H1 (cell line): ENCODE results near the gene SLC19A1. TPM values are rescaled to one million over a fixed set of nuclear protein-coding genes. Genes with fewer than 3 reads are reported as not detected.

Source experiments
- CTCF ChIA-PET: fragments of 300-600 bp; sonication (Branson Sonifier 250); formaldehyde crosslinking; loops from one replicate; lab custom pipeline; 2021; ENCODE audit not compliant: partially characterized antibody; lab: Charles Lee
- POLR2A ChIA-PET: fragments of 300-600 bp; sonication (Branson Sonifier 250); formaldehyde crosslinking; loops from one replicate; lab custom pipeline; 2021; ENCODE audit warnings: inconsistent platforms; ENCODE audit not compliant: partially characterized antibody; lab: Charles Lee
- DNase-seq, 2 experiments: peaks; one replicate each; pipeline versions ENCODE4 v3.0.0 to v3.0.0-alpha.2; 2010 to 2022; ENCODE audit warnings: low spot score in 2 of 2, low read depth in 1 of 2, mixed read lengths in 1 of 2
- FAIRE-seq: peaks from 2 replicates; lab custom pipeline; 2011; peaks lifted over from hg19 to GRCh38; lab: Jason Lieb, UNC
- H2AFZ ChIP-seq: 2 replicates; pipeline ENCODE4 v1.8.1; 2012; ENCODE audit warnings: low read length, inconsistent platforms
- H2AK5ac ChIP-seq: 2 replicates; pipeline ENCODE4 v1.6.1; 2013; ENCODE audit warnings: low read depth, low read length
- H2BK120ac ChIP-seq: replicated peaks from 2 replicates; pipeline ENCODE3; 2013; ENCODE audit warnings: low read depth, low read length, inconsistent platforms
- H2BK12ac ChIP-seq: 2 replicates; pipeline ENCODE4 v1.6.1; 2013; ENCODE audit warnings: low read depth, low read length
- H2BK15ac ChIP-seq: 2 replicates; pipeline ENCODE4 v1.6.1; 2013; ENCODE audit warnings: low read length
- H2BK20ac ChIP-seq: 2 replicates; pipeline ENCODE4 v1.6.1; 2013; ENCODE audit warnings: low read length
- H2BK5ac ChIP-seq: 2 replicates; pipeline ENCODE4 v1.6.1; 2013; ENCODE audit warnings: low read depth, low read length
- H3K14ac ChIP-seq: 2 replicates; pipeline ENCODE4 v1.6.1; 2013; ENCODE audit warnings: inconsistent platforms; ENCODE audit not compliant: insufficient read length
- H3K18ac ChIP-seq: 2 replicates; pipeline ENCODE4 v1.6.1; 2013; ENCODE audit warnings: low read length; ENCODE audit errors: extremely low read depth
- H3K23ac ChIP-seq: 2 replicates; pipeline ENCODE4 v1.6.1; 2013; ENCODE audit warnings: inconsistent platforms; ENCODE audit not compliant: insufficient read length
- H3K23me2 ChIP-seq: 2 replicates; pipeline ENCODE4 v1.6.1; 2013; ENCODE audit warnings: low read depth, low read length
- H3K27ac ChIP-seq: 2 replicates; pipeline ENCODE4 v1.6.1; 2011; ENCODE audit warnings: low read depth, low read length, inconsistent platforms
- H3K27me3 ChIP-seq, 4 experiments: replicated peaks in 1 of 4; 1 replicate in 1 of 4; 2 replicates in 3 of 4; pipeline versions ENCODE4 v1.6.1 to v1.8.1; 2011 to 2013; ENCODE audit warnings: low read length in 3 of 4, mild to moderate bottlenecking in 3 of 4, inconsistent platforms in 2 of 4, mixed read lengths in 2 of 4, moderate library complexity in 1 of 4; ENCODE audit not compliant: control insufficient read depth in 3 of 4, insufficient read depth in 3 of 4; ENCODE audit errors: extremely low read depth in 1 of 4
- H3K36me3 ChIP-seq, 4 experiments: 2 replicates each; pipeline versions ENCODE4 v1.6.1 to v1.8.1; 2011 to 2013; ENCODE audit warnings: mild to moderate bottlenecking in 4 of 4, low read length in 3 of 4, moderate library complexity in 2 of 4, control low read depth in 1 of 4, inconsistent platforms in 1 of 4; ENCODE audit not compliant: insufficient read depth in 4 of 4, control insufficient read depth in 2 of 4
- H3K4ac ChIP-seq: replicated peaks from 2 replicates; pipeline ENCODE3; 2013; ENCODE audit warnings: low read length, low read depth, mixed read lengths, inconsistent platforms; ENCODE audit not compliant: insufficient read length
- H3K4me1 ChIP-seq, 4 experiments: replicated peaks in 1 of 4; 1 replicate in 1 of 4; 2 replicates in 3 of 4; pipeline versions ENCODE4 v1.6.1 to v1.8.1; 2011 to 2013; ENCODE audit warnings: low read length in 3 of 4, inconsistent platforms in 2 of 4, mixed read lengths in 1 of 4; ENCODE audit not compliant: insufficient read depth in 4 of 4, control insufficient read depth in 3 of 4
- H3K4me2 ChIP-seq, 2 experiments: 2 replicates each; pipeline versions ENCODE4 v1.6.1 to v1.8.1; 2011 to 2013; ENCODE audit warnings: low read depth in 2 of 2, low read length in 2 of 2, control low read depth in 1 of 2, inconsistent platforms in 1 of 2, mild to moderate bottlenecking in 1 of 2; ENCODE audit not compliant: insufficient read depth in 1 of 2
- H3K4me3 ChIP-seq, 4 experiments: fragments of 200-600, 300-600 bp in 1 of 4; sonication (generic), shearing (Covaris generic), sonication (Bioruptor Twin) in 1 of 4; 2 replicates each; pipeline versions ENCODE4 v1.5.1 to v1.8.1; 2011 to 2016; ENCODE audit warnings: low read length in 4 of 4, low read depth in 3 of 4, control low read depth in 2 of 4, inconsistent platforms in 2 of 4, mild to moderate bottlenecking in 2 of 4, mixed read lengths in 1 of 4, moderate library complexity in 1 of 4; ENCODE audit not compliant: insufficient read depth in 2 of 4; ENCODE audit errors: extremely low read depth in 1 of 4
- H3K56ac ChIP-seq: replicated peaks from 2 replicates; pipeline ENCODE3; 2013; ENCODE audit warnings: low read depth, mild to moderate bottlenecking, mixed read lengths, low read length, inconsistent platforms; ENCODE audit not compliant: insufficient read length
- H3K79me1 ChIP-seq: 2 replicates; pipeline ENCODE4 v1.6.1; 2013; ENCODE audit warnings: low read depth, low read length, control low read depth
- H3K79me2 ChIP-seq, 2 experiments: 2 replicates each; pipeline versions ENCODE4 v1.6.1 to v1.8.1; 2012 to 2013; ENCODE audit warnings: low read length in 2 of 2, mild to moderate bottlenecking in 2 of 2, inconsistent platforms in 1 of 2; ENCODE audit not compliant: insufficient read depth in 2 of 2, control insufficient read depth in 1 of 2
- H3K9ac ChIP-seq, 4 experiments: replicated peaks in 1 of 4; 1 replicate in 1 of 4; 2 replicates in 3 of 4; pipeline versions ENCODE4 v1.6.1 to v1.8.1; 2011 to 2013; ENCODE audit warnings: low read depth in 3 of 4, low read length in 3 of 4, control low read depth in 2 of 4, mild to moderate bottlenecking in 2 of 4, moderate library complexity in 2 of 4, inconsistent platforms in 1 of 4; ENCODE audit errors: extremely low read depth in 1 of 4
- H3K9me3 ChIP-seq, 2 experiments: 2 replicates each; pipeline versions ENCODE4 v1.6.1 to v1.8.1; 2012 to 2013; ENCODE audit warnings: mild to moderate bottlenecking in 2 of 2, moderate library complexity in 2 of 2, control low read depth in 1 of 2, inconsistent platforms in 1 of 2, low read depth in 1 of 2, low read length in 1 of 2, mixed read lengths in 1 of 2; ENCODE audit not compliant: insufficient read depth in 2 of 2
- H4K20me1 ChIP-seq, 2 experiments: replicated peaks in 1 of 2; 2 replicates each; pipeline versions ENCODE3 to v1.8.1; 2011 to 2013; ENCODE audit warnings: inconsistent platforms in 2 of 2, low read length in 2 of 2, mild to moderate bottlenecking in 1 of 2; ENCODE audit not compliant: insufficient read depth in 2 of 2, control insufficient read depth in 1 of 2
- H4K5ac ChIP-seq: 2 replicates; pipeline ENCODE4 v1.6.1; 2013; ENCODE audit warnings: low read length, low read depth, mixed read lengths, inconsistent platforms; ENCODE audit not compliant: insufficient read length
- H4K8ac ChIP-seq: 2 replicates; pipeline ENCODE4 v1.8.0; 2013; ENCODE audit warnings: mild to moderate bottlenecking, moderate library complexity, low read length, inconsistent platforms; ENCODE audit not compliant: insufficient read depth; ENCODE audit errors: extremely low read depth
- H4K91ac ChIP-seq: replicated peaks from 2 replicates; pipeline ENCODE3; 2013; ENCODE audit warnings: low read length, mixed read lengths, inconsistent platforms; ENCODE audit not compliant: insufficient read length
- EGR1 ChIP-seq: IDR thresholded peaks from 2 replicates; pipeline ENCODE4 v1.6.1; 2011; ENCODE audit warnings: low read depth, low read length, borderline replicate concordance
- NRF1 ChIP-seq: IDR thresholded peaks from 2 replicates; pipeline ENCODE4 v1.6.1; 2011; ENCODE audit warnings: mild to moderate bottlenecking, low read depth, low read length, improper control_type of control experiment
- POU5F1 ChIP-seq: IDR thresholded peaks from 2 replicates; pipeline ENCODE4 v1.6.1; 2011; ENCODE audit warnings: low read depth, mild to moderate bottlenecking, low read length, moderate library complexity
- SRF ChIP-seq: IDR thresholded peaks from 2 replicates; pipeline ENCODE4 v1.6.1; 2011; ENCODE audit warnings: mild to moderate bottlenecking, low read depth, low read length, moderate library complexity
- WGBS, 2 experiments: shearing (Covaris generic) in 1 of 2; methylation state at CpG; one replicate each; pipeline versions ENCODE4 v1.1.6 to v1.1.7; 2013 to 2015; ENCODE audit warnings: low lambda C conversion rate in 2 of 2, mixed read lengths in 2 of 2, inconsistent platforms in 1 of 2, low coverage in 1 of 2, missing lambda C conversion rate in 1 of 2; ENCODE audit not compliant: insufficient replicate concordance in 2 of 2, insufficient coverage in 1 of 2, insufficient read length in 1 of 2; ENCODE audit errors: extremely low coverage in 1 of 2, missing lambda C conversion rate in 1 of 2; 5-methylcytosine and 5-hydroxymethylcytosine counted together
- polyA plus RNA-seq, 7 experiments: library from polyadenylated mRNA; depleted of rRNA in 3 of 7; stranded (reverse) in 5 of 7; unstranded in 2 of 7; fragments of >200 nt in 5 of 7; fragments of 200-250 nt in 2 of 7; gene quantifications; 1 replicate in 5 of 7; 2 replicates in 1 of 7; 4 replicates in 1 of 7; pipeline versions ENCODE4 v1.2.1 to v1.2.3, GENCODE V29; 2011 to 2013; ENCODE audit warnings: missing spikeins in 2 of 7, mixed read lengths in 2 of 7
- total RNA-seq: library from RNA; stranded (reverse); fragmentation: NEBNext Ultra II Directional; extraction: Animal tissue kit (Norgen Biotek cat#: 25700); gene quantifications from 2 replicates; pipeline ENCODE4 v1.2.1, GENCODE V29; 2021

The SLC19A1 gene
- total and polyA plus RNA-seq, 2 of the 8 experiments (the other 6 are each of a cell fraction or from before 2014, with no cell fraction given): 31.6 to 43.8 TPM

GRCh38 chr21:45487891-45488600 lies 54.2 kb downstream of the SLC19A1 start:
- H2BK120ac ChIP-seq: no peak overlapping the region
- no peak overlapping the region for H2AK5ac ChIP-seq
- POLR2A ChIA-PET: interaction anchor here (0.9 to 1.7 kb wide), 6 partner anchors 8 to 202 kb away, joined by 3 to 5 read pairs (median 4); no protein-coding TSS in a partner anchor
- H4K91ac ChIP-seq: no peak overlapping the region
- no peak overlapping the region for H4K5ac ChIP-seq
- DNase-seq (no peak), FAIRE-seq (no peak)
- H3K4ac ChIP-seq: no peak overlapping the region
- H3K9me3 ChIP-seq: no peaks in the 10 kb centered on the region
- no peak overlapping the region for H3K4me3 ChIP-seq
- CTCF ChIA-PET: interaction anchor here (1.0 kb wide), 1 partner anchor 10 kb away, joined by 3 read pairs; no protein-coding TSS in a partner anchor
- H2BK20ac ChIP-seq: no peak overlapping the region; the same call in 1 of the 2 replicates
- no peak overlapping the region for H2AFZ ChIP-seq
- H2BK5ac ChIP-seq: no peak overlapping the region
- peaks cover 0 to 18% (median 14%) of the 10 kb centered on the region in 4 experiments; a peak in 6 of 7 replicates for H3K4me1 ChIP-seq
- no peaks in the 10 kb centered on the region for H3K79me2 ChIP-seq
- no peak overlapping the region; the same call in 1 of the 2 replicates for H4K8ac ChIP-seq
- H3K4me2 ChIP-seq: 0 out of 4 replicates have a peak overlapping the region, but pooled peaks of 1 of the 2 experiments have one; percentile 0
- no peak overlapping the region for H3K14ac ChIP-seq
- no peak overlapping the region for H3K9ac ChIP-seq
- no peaks in the 10 kb centered on the region for H3K27me3 ChIP-seq
- H2BK12ac ChIP-seq: no peak overlapping the region; the same call in 1 of the 2 replicates
- H3K27ac ChIP-seq: no peak overlapping the region
- H3K23ac ChIP-seq: no peak overlapping the region
- no peak overlapping the region for H2BK15ac ChIP-seq
- peaks cover 2 to 13% of the 10 kb centered on the region in 2 experiments for H4K20me1 ChIP-seq
- no peaks in the 10 kb centered on the region for H3K79me1 ChIP-seq
- no peak overlapping the region for H3K18ac ChIP-seq
- no peaks in the 10 kb centered on the region for H3K23me2 ChIP-seq
- WGBS, 2 experiments: 88% methylated on average over 18 of the region's 18 CpGs; no CpG with 5 or more reads in 1 of the 2 experiments
- no peak overlapping the region for H3K56ac ChIP-seq
- peaks cover 7 to 33% (median 15%) of the 10 kb centered on the region in 4 experiments for H3K36me3 ChIP-seq
- TF ChIP-seq POU5F1 (no peak), NRF1 (no peak), SRF (no peak), EGR1 (no peak)
